Hematopoietic multipotent progenitor cell treated with erythropoietin and hydrocortisone succinate and interleukin-3 and kit ligand, for 17 days (in vitro differentiated cells): ENCODE data around the gene MKLN1.

Experiments
- DNase-seq: peaks from one replicate; pipeline ENCODE4 v3.0.0-alpha.2; 2015; ENCODE audit warnings: low spot score

MKLN1 gene

GRCh38 chr7:131522325-131522930, 194.8 kb downstream of the MKLN1 start:
- DNase-seq: no peak

- DNase-seq: no peak
Observed at GRCh38 chr7:131524115-131524514, 196.4 kb downstream of the MKLN1 start.

DNA sequence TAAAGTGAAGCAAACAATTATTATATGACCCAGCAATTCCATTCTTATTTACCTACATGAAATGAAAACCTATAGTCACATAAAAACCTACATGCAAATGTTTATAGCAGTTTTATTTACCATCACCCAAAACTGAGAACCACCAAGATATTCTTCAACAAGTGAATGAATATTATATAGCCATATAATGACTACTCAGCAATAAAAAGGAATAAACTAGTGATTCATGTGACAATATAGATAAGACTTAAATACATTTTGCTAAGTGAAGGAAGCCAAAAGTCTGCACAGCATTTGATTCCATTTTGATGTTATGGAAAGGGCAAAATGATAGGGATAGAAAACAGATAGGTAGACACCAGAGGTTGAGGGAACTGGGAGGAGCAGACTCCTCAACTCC, 197.0 kb downstream of the MKLN1 start:
- DNase-seq: no peak

GRCh38 chr7:131525820-131526219, 198.1 kb downstream of the MKLN1 start:
- no peak for DNase-seq

GRCh38 chr7:131527456-131527855, 199.8 kb downstream of the MKLN1 start:
- no peak for DNase-seq

DNA sequence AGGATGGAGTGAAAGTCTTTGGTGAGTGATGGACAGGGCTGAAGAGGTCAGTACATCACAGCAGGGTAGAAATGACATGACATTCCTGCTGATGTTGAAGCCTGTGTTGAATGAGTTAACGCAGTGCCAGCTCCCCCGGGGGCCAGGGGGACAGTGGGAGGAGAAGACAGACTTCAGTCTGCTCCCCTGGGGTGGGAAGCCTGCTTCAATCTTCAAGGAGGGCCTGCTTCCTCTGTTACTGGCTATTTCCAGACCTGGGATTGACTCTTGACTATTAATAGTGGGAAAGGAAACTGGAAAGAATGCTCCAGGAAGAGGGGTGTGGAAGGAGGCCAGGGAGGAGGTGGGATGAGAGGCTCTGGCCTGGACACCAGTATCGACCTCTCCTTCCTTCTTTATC, 201.5 kb downstream of the MKLN1 start:
- no peak for DNase-seq

DNA sequence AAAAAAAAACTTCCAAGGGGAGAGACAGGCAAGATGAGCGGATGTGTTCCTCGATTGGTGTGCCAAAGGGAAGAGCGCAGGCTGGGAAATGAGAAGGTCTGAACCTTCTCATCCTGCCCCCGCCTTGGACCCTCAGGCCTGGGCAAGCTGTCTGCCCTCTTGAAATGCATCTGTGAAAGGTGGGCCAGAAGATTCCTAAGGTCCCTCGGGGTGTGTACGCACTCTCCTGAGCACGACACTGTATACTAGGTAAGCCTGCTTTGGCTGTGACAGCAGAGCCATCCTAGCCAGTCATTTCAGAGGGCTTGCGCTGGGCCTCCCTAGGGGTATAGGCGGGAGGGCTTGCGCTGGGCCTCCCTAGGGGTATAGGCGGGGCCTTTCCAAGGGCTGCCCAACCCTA, 201.9 kb downstream of the MKLN1 start:
- no peak for DNase-seq

- DNase-seq: no peak
Observed at GRCh38 chr7:131530137-131530536, 202.5 kb downstream of the MKLN1 start.

DNA sequence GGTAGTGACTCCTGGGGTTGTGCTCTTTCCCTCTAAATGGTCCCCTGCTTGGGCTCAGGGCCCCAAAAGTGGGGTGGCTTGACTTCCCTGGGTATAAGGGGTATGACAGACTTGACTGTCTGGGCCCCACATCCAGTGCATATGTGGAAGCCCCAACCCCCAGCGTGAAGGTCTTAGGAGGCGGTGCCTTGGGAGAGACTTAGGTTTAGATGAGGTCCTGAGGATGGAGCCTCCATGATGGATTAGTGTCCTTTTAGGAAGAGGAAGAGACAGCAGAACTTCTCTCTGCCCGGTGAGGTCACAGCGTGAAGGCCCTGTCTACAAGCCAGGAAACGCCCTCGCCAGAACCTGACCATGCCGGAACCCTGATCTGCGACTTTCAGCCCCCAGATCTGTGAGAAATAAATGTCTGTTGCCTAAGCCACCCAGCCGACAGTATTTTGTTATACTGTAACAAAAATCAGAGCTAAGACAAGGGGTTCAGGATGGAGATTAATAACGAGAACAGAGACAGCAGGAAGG, 205.0 kb downstream of the MKLN1 start:
- DNase-seq: no peak

- no peak for DNase-seq
Observed at GRCh38 chr7:131533151-131533559, 205.5 kb downstream of the MKLN1 start.

DNA sequence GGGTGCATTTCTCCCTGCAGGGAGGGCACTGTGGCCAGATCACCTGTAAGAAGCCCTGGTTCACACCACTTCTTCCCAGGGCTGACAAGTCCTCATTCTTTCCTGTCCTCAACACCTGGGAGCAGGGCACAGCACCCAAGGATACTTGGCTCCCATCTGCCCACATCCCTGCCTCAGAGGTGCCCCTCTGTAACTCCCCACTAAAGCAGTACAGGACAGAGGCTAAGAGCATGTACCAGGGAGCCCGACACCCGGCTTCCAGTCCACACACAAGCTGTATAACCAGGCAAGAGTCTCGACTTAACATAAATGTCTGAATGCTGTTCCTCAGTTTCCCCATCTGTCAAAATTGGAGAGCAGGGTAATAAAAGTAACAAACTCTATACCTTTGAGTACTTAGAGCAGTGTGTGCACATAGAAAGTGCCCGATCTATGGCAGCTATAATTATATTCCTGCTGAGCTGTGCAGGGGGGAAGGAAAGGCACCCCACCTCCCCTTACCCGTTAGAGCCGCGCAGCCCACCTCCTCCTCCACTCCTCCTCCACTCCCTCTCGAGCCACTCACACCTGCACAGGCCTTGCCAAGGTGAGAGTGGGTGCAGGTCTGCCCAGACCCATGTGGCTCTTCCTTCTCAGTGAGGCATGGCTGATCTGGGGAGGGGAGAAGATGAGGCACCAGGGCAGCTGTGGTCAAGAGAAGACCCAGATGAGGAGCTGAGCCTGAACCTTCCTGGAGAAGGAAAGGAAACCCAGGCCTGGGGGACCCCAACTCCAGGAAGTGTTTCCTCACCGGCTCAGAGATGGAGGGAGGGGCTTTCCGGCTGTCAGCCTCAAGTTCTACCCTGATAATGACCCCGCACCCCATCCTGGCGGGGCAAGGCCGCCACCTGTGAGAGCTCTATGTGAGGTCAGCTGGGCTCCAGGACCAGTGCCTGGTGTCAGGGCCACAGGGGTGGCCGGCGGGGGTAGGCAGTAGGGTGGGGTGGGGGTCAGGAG, 206.2 kb downstream of the MKLN1 start:
- no peak for DNase-seq

GRCh38 chr7:131536361-131536849, 208.7 kb downstream of the MKLN1 start:
- no peak for DNase-seq

- DNase-seq: no peak
Observed at GRCh38 chr7:131537571-131537978, 209.9 kb downstream of the MKLN1 start.

DNA sequence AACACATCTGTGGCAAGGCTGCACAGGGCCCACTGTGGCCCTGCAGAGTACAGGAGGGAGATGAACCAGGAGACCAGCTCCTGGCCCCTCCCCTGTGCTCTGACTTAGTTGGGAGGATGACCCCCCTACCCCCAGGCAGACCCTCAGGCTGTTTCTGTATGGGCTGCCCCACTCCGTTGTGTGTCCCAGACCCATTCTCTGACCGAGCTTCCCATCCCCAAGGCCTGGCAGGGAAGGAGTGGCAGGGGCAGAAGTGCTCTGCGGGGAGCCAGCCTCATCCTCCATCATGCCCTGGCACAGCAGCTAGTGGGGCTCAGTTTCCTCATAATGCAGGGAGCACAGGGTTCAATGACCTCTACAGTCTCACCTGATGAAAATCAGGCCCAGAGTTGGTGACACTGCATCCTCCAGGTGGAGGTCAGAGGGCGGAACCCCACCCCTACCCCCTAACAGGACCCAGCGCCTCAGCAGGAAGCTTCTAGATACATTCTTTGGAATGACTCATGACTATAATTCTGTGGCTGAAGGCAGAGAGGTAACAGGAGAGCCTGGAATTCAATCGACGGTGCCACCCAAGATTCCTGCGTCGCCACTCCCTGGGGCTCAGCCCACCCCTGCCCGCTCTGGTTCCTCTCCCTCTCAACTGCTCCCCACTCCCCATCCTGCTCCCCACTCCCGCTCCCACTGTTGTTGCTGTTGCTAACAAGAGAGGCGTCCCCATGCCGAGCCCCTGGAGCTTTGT, 210.6 kb downstream of the MKLN1 start:
- DNase-seq: no peak

DNA sequence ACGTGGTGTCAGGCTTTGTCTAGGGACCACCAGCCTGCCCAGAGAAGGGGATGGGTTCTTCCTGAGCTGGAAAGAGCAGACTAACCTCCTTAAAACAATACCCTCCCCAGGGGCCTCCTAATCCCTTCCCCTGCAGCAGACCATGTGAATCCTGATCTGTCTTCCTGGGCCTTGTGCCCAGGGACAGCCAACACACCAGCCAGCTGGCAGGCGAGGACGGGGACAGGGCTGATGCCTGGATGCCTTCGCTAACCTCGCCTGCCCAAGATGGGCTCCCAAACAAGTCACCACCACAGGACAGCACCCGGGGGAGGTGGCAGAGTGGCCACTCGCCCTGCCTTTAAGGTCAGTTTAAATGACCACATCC, 211.1 kb downstream of the MKLN1 start:
- DNase-seq: no peak

DNA sequence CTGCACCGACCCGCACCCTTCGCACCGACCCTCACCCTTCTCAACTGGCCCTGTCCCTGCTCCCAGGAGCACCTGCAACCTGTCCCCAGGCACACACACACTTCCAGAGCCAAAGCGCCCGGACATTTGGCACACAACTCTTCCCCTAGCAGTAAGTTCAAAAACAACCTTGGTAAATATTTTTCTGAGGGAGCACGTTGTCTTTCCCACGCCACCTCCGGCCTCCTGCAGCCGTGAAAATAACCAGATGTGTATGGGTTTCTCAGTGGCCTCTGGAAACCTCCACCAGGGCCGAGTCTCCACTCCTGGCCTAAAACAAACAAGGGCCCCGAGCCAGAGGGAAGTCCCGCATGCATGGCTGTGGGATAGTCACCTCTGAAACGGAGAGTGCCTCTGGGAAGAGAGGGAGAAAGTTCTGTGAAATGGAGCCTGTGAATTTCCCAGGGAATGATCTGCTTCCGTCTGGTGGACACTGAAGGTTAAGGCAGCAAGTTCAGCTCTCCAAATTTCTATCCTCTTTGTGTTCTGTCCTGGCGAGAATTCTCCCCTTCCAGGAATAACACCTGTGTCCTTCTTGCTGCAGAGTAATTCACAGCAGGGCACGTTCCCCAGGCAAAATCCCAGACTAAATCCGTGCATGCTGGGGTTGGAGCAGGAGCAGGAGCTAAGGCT, 213.0 kb downstream of the MKLN1 start:
- no peak for DNase-seq

DNA sequence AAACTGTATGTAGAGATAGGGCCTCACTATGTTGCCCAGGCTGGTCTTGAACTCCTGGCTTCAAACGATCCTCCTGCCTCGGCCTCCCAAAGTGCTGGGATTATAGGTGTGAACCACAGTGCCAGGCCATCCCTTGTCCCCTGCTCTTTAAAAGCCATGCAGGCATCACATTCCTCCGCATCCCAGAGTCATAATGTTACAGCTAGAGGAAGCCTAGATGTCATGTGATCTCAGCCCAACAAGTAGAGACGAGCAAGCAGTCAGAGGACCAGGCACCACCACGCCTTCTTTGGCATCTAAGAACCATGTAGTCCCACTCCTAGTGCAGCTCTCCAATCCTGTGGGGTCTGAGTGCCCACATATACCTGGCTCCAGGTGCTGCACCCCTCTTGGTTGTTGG, 215.6 kb downstream of the MKLN1 start:
- no peak for DNase-seq

DNA sequence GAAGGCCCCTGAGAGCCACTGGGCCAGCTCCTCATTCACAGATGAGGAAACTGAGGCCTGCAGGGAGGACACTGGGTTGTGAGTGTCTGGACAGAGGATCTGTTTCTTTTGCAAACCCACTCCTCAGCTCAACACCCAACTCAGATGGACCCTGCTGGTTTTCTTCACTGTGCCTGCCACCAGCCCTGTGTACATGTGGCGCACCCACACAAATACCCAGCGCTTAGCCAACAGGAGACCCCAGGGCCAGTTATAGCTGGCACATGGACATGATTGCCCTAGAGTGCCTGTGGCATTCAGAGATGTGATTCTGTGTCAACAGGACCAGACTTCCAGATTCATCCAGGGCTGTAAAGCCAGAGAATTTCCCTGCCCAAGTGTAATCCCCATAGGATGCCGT, 216.3 kb downstream of the MKLN1 start:
- no peak for DNase-seq

DNA sequence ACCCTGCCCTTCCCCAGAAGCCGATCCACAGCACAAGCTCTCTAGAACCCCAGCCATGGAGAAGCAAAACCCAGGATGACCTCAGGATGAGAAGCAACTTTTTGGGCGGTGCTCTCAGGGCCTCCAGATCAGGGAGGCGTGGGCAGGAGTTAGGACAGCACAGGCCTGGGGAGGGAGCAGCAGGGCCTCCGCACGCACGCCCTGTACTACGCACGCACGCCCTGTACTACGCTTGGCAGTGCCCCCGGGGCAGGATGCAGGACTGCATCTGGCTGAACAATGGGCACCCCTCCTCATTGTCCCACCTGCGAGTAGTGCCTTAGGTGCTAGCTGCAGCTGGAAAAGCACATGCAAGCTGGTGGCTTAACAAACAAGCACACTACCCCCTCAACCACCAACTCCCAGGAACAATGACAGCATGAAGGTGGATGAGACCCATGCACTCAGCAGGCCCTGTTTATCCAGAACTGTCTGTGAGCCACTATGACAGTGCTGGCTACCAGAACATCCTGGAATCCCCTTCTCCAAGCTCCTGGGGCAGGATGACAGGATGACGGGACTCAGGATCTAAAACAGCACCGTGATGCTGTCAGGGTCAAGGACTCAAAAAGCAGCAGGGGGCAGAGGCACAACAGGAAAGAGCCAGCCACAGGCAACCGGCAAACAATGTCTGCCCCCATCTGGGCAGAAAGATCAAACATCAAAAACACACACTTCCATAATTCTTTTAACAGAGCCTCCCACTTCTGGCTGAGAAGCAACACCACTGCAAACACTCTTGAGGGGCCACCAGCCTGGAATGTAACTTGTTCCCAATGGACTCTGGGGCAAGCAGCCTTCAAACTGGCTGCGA, 217.0 kb downstream of the MKLN1 start:
- DNase-seq: no peak

DNA sequence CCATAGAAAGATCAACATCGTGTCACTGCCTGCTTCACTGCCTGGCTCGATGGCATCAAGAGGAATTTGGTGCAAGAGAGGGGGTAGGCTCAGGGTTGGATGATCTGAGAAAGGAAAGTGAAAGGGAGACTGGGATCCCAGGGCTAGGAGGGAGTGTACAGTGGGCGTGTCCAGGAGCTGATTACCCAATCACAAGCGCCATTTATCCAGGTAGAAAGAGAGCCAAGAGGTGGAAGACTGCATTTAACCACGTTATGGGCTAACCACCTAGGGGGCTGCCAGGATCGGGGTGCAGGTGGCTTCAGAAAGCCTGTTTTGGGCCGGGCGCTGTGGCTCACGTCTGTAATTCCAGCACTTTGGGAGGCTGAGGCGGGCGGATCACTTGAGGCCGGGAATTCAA, 218.4 kb downstream of the MKLN1 start:
- no peak for DNase-seq
